22Rv1 (cell line): Measurements from ENCODE around the gene MAST3.

ENCODE experiments used
- CTCF ChIP-seq: fragments of 450-650 bp; IDR thresholded peaks from 2 replicates; pipeline ENCODE4 v1.5.1; 2017; ENCODE audit warnings: mild to moderate bottlenecking
- ZFX ChIP-seq: fragments of 450-650 bp; IDR thresholded peaks from 2 replicates; pipeline ENCODE4 v1.6.1; 2017; ENCODE audit warnings: antibody characterized with exemption, borderline replicate concordance

- TF ChIP-seq CTCF: no peak
- no peak for TF ChIP-seq ZFX
Observed at GRCh38 chr19:18179957-18180356, 82.4 kb downstream of the MAST3 start.
